ENCODE results near the gene MFSD6L. TPM values are rescaled to one million over a fixed set of nuclear protein-coding genes. Genes with fewer than 3 reads are reported as not detected.

The MFSD6L gene
- not detected in 2 replicates for polyA plus RNA-seq (2014; cell fraction: cytosol; rRNA removed)
- not detected in 2 replicates for polyA plus RNA-seq (2014; cell fraction: nucleus; rRNA removed)

DNA sequence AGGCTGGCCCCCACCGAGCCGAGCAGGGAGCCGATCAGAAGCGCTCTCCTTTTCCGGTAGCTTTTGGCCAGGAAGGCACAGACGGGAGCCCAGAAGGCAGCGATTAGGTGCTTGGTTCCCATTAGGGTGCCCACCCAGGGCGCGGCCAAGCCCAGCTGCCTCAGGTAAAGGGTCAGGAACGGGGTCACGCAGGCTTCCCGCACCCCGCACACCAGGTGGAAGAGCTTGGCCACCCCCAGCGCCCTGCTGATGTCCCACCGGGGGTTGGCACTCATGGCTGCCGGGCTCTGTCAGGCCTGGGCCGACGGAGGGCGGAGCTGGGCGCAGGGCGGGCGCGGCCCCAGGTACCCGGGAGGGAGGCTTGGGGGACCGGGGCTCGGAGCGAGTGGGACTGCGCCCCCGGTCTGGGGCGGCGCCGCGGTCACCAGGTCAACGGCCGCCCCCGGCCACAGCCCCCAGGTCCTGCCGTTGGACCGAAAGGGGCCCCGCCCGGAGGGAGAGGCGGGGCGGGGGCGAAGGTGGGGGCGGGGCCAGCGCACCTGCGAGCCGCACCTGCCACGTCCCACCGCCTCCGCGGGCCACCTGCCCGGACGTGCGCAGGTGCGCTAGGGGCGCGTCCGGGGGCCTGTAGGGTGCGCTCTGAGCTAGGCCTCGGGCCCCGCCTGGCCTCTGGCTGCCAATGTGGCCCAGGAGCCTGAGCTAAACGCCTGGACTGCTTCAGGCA is at the start of gene MFSD6L:
Gene MFSD6L (minus strand): TSS at position 520 of the 724 bp plus-strand sequence. CDS start 245 bp downstream, at position 275.
- no peak for DNase-seq (ENCODE audit: low spot score)

DNA sequence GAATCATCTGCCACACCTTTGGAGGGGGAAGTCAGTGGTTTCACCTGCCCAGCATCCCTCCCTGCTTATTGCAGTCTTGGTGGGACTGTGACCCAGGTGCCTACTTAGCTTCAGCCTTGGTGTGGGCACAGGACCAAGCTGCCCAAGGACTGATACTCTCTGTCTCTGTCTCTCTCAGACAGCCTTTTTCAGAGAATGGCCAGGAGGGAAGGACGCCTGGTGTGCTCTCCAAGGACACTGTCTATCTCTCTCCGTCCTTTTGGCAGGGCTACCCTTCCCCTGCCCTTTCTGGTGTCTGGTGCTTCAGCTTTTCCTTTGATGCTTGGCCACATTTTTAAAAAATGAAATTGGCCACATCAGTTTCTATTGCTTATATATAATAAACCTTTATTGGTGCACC is 48.7 kb upstream of the MFSD6L start:
- no peak for DNase-seq (ENCODE audit: low spot score)

- DNase-seq (ENCODE audit: low spot score): no peak
These were observed 47.6 kb upstream of the MFSD6L start for GRCh38 chr17:8846768-8847211.

GRCh38 chr17:8844229-8845218 is 45.4 kb upstream of the MFSD6L start:
- DNase-seq (ENCODE audit: low spot score): no peak

DNA sequence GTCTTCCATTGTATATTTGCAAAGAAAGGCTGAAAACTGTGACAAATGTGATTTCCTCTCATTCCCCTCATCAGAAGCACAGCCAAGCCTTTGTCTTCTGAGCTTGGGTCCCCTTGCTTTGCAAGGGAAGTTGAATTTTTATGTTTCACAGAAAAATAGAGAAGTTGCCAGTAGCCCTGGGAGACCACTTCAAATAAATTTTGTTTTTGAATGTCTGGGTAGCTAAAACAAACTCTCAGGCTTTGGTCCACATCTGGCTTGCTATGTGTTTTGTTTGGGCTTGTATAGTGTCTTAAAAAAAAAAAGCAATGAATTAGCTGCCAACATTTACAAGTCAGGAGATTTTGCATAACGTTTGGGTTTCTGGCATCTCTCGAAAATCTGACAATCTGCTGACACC is 44.2 kb upstream of the MFSD6L start:
- no peak for DNase-seq (ENCODE audit: low spot score)

DNA sequence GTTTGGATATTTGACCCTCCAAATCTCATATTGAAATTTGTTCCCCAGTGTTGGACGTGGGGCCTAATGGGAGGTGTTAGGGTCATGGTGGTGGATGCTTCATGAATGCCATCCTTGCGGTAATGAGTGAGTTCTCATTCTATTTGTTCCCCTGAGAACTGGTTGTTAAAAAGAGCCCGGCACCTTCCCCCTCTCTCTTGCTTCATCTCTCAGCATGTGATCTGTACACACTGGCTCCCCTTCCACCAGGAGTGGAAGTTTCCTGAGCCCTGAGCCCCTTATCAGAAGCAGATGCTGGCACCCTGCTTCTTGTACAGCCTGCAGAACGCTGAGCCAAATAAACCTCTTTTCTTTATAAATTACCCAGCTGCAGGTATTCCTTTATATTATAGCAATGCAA is 42.7 kb upstream of the MFSD6L start:
- DNase-seq (ENCODE audit: low spot score): no peak

DNA sequence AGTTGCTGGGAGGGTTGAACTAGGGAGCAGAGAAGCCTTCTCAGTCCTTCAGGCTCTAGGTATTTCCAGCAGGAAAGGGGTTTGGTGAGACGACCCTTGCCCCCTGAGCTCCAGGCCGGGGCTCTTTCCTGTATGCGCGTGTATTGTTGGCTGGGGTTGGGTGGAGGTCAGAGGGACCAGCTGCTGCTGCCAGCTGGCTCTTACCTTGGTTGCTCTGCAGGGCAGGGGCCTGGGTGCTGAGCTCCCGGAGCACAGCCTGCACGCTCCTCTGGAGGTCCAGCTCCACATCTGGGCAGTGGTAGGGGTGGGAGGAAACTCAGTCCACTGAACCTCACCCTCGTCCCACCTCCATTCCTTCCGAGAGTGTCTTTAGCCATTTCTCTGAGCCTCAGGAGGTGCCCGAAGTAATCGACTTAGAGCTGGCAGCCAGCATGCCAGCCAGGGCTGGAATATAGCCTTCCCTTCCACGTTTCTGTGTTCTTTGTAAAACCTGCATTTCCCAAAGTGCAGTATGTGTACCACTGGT is 40.3 kb upstream of the MFSD6L start:
- DNase-seq (ENCODE audit: low spot score): no peak

DNA sequence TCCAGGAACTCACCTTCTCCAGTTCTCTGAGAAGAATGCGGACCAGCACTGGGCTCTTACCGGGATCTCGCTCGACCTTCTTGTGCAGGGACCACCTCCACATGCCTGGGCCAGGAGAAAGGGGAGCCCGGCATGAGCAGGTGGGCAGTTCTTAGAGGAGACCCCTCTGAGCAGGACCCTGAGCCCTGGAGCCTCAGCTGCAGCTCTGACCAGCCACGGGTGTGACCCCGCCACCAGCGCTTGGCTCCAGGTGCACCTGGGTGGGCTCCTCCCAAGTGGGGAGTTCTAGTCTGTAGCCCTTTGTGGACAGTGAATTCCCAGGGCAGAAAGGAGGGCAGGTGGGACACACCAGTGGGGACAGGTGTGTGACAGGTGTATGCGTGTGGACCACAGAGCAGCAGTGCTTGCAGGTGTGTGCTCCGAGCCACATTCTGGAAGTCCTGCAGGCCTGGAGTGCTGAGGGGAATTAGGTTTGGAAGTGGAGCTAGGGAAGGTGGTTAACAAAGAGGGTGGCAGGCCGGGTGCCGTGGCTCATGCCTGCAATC is 39.5 kb upstream of the MFSD6L start:
- DNase-seq (ENCODE audit: low spot score): no peak

DNA sequence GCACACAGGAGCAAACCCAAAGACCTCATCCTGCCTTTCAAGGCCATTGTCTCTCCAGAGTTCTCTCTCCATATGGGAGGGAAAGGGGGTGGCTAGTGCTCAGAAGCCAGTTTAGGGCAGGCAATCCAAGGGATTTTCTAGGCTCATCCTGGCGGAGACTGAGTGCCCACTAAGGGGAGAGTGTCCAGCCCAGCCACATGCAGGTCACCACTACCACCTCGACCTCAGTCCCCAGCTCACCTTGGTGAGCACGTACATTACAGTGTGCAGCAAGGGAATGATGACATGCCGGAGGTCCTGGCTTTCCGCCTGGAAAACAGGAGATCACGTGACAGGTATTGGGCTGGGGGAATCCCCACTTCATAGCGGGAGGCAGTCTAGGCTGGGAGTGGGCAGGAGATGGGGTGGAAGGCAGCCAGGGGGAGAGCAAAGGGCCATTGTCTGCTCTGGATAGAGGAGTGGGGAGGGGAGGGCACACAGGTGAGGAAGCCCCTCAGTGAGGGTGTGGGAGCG is 38.5 kb upstream of the MFSD6L start:
- DNase-seq (ENCODE audit: low spot score): no peak

DNA sequence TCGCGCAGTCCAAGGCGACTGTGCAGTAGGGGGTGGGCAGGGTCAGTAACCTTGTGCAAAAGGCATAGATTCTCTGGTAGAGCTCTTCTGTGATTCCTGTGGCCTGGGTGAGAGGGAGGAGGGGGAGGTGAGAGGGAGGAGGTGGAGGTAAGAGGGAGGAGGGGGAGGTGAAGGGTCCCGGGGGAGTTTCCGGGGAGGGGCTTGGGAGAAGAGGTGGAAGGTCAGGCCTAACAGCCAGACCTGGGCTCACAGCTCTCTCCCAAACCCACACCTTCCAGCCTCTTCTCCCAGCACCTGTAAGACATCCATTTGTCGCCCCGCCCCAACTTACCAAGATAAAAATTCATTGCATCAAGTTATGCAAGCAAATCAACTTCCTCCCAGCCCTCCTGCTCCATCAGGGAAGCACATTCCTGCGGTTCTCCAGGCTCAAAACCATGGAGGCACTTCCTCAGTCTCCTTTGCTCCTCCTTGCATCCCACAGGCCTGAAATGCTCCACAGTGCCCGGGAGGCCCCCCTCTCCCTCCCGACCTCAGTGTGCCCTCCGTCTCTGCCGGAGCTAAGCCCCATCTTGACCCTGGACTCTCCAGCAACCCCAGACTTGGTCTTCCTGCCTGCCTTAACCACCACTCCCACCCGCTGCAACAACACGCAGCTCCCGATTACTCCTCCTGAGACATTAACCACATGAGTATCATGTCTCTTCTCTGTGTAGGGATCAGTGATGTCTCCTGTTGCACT is 37.8 kb upstream of the MFSD6L start:
- no peak for DNase-seq (ENCODE audit: low spot score)

GRCh38 chr17:8835631-8836364 is 36.6 kb upstream of the MFSD6L start:
- no peak for DNase-seq (ENCODE audit: low spot score)

GRCh38 chr17:8835106-8835505 is 35.9 kb upstream of the MFSD6L start:
- no peak for DNase-seq (ENCODE audit: low spot score)

DNA sequence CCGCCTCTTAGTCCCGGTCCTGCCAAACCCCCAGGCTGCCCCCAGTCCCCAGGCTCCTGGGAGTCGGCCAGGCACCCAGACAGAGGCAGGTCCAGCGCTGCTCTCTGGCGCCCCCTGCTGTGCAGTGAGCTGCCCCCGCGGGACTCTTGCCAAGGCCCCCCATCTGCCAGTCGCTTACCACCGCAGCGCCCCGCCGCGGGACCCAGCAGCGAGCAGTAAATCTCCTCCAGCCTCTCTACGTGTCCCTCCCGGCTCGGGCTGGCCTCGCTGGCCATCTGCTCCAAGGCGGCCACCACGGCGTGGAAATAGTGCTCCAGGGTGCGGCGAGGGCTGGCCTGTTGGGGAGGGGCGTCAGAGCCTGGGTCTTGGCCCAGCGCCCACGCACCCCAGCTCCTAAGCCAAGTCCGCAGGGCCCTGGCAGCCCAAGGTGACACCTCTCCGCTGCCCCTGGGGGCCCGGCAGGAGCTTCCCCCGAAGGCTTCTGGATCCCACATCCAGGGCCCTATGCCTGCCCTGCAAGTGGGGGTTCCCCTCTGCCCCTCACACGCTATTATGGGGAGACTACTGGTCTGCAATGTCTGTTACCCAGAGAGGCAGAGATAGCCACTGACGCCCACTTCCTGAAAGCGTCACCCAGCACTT is 33.7 kb upstream of the MFSD6L start:
- no peak for DNase-seq (ENCODE audit: low spot score)

DNA sequence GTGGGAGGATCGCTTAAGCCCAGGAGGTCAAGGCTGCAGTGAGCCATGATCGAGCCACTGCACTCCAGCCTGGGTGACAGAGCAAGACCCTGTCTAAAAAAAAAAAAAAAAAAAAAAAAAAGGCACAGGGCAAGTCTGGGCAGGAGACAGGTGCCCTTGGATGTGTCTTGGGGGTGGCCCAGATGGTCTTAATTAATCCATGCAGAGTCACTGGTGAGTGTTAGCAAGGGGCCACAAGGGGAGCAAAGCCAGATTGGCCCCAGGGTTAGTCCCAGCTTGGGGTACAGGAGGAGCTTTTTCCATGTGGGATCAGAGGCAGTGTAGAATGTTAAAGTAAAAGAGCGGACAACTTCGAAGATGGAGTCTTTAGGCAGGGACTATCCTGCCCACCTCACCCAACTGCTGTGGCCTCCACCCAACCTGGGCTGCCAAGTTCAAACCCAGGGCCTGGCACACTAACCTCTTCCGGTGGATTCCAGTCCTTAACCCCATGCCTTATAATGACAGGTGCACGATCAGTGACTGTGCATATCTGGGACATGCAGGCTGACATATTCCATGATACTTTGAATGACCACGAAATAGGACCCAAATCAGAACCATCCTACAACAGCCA is 32.2 kb upstream of the MFSD6L start:
- DNase-seq (ENCODE audit: low spot score): no peak

DNA sequence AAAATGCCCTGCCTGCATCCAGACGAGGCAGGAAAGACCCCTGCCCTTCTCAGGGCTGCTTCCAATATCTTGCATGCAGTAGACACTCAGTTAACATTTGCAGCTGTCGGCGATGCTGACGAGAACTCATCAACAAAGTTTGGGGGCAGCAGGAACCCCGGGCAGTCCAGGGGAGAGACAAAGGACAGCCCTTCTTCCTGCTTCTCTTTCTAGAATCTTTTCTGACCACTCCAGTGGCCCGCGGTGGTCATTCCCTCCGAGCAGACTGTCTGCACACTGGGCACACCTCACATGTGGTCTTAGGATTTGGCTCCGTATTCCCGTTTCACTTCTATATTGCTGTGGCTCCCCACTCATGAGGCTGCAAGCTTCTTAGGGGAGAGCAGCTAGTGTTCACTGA is 31.0 kb upstream of the MFSD6L start:
- no peak for DNase-seq (ENCODE audit: low spot score)

DNA sequence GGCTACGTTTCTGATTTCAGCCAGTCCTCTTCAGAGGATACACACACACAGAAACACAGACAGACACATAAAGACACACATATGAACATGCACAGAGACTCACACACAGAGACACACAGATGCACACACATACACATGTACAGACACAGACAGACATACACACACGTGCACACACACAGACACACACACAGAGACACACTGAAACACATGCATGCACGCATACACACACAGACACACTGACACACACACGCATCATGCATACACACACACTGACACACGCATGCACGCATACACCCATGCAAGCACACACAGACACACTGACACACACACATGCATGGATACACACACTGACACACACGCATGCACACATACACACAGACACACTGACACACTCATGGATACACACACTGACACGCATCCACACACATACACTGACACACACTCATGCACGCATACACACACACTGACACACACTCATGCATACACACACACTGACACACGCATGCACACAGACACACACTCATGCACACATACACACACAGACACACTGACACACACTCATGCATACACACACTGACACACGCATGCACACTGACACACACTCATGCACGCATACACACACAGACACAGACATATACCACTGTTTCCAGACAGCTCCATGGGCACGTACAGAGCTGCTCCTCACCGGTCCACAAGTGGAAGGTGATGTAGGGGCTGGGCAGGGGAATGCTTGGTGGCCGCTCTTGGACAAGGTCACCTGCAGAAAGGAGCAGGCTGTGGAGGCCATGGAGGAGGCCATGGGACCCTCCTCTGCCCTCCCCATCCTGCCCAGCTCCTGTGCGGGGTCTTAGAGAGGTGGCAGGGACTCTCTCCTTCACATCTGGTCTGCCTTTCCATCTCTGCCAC is 30.1 kb upstream of the MFSD6L start:
- DNase-seq (ENCODE audit: low spot score): no peak

GRCh38 chr17:8828517-8828875 is 29.3 kb upstream of the MFSD6L start:
- no peak for DNase-seq (ENCODE audit: low spot score)

- no peak for DNase-seq (ENCODE audit: low spot score)
These were observed 27.8 kb upstream of the MFSD6L start for GRCh38 chr17:8826808-8827435.
